H1 (cell line): ENCODE results near the gene SCAMP5. TPM values are rescaled to one million over a fixed set of nuclear protein-coding genes. Genes with fewer than 3 reads are reported as not detected.

Source experiments
- CTCF ChIA-PET: fragments of 300-600 bp; sonication (Branson Sonifier 250); formaldehyde crosslinking; loops from one replicate; lab custom pipeline; 2021; ENCODE audit not compliant: partially characterized antibody; lab: Charles Lee
- POLR2A ChIA-PET: fragments of 300-600 bp; sonication (Branson Sonifier 250); formaldehyde crosslinking; loops from one replicate; lab custom pipeline; 2021; ENCODE audit warnings: inconsistent platforms; ENCODE audit not compliant: partially characterized antibody; lab: Charles Lee
- DNase-seq, 2 experiments: peaks; one replicate each; pipeline versions ENCODE4 v3.0.0 to v3.0.0-alpha.2; 2010 to 2022; ENCODE audit warnings: low spot score in 2 of 2, low read depth in 1 of 2, mixed read lengths in 1 of 2
- FAIRE-seq: peaks from 2 replicates; lab custom pipeline; 2011; peaks lifted over from hg19 to GRCh38; lab: Jason Lieb, UNC
- H2AFZ ChIP-seq: 2 replicates; pipeline ENCODE4 v1.8.1; 2012; ENCODE audit warnings: low read length, inconsistent platforms
- H2AK5ac ChIP-seq: 2 replicates; pipeline ENCODE4 v1.6.1; 2013; ENCODE audit warnings: low read depth, low read length
- H2BK120ac ChIP-seq: replicated peaks from 2 replicates; pipeline ENCODE3; 2013; ENCODE audit warnings: low read depth, low read length, inconsistent platforms
- H2BK12ac ChIP-seq: 2 replicates; pipeline ENCODE4 v1.6.1; 2013; ENCODE audit warnings: low read depth, low read length
- H2BK15ac ChIP-seq: 2 replicates; pipeline ENCODE4 v1.6.1; 2013; ENCODE audit warnings: low read length
- H2BK20ac ChIP-seq: 2 replicates; pipeline ENCODE4 v1.6.1; 2013; ENCODE audit warnings: low read length
- H2BK5ac ChIP-seq: 2 replicates; pipeline ENCODE4 v1.6.1; 2013; ENCODE audit warnings: low read depth, low read length
- H3K14ac ChIP-seq: 2 replicates; pipeline ENCODE4 v1.6.1; 2013; ENCODE audit warnings: inconsistent platforms; ENCODE audit not compliant: insufficient read length
- H3K18ac ChIP-seq: 2 replicates; pipeline ENCODE4 v1.6.1; 2013; ENCODE audit warnings: low read length; ENCODE audit errors: extremely low read depth
- H3K23ac ChIP-seq: 2 replicates; pipeline ENCODE4 v1.6.1; 2013; ENCODE audit warnings: inconsistent platforms; ENCODE audit not compliant: insufficient read length
- H3K23me2 ChIP-seq: 2 replicates; pipeline ENCODE4 v1.6.1; 2013; ENCODE audit warnings: low read depth, low read length
- H3K27ac ChIP-seq: 2 replicates; pipeline ENCODE4 v1.6.1; 2011; ENCODE audit warnings: low read depth, low read length, inconsistent platforms
- H3K27me3 ChIP-seq, 4 experiments: replicated peaks in 1 of 4; 1 replicate in 1 of 4; 2 replicates in 3 of 4; pipeline versions ENCODE4 v1.6.1 to v1.8.1; 2011 to 2013; ENCODE audit warnings: low read length in 3 of 4, mild to moderate bottlenecking in 3 of 4, inconsistent platforms in 2 of 4, mixed read lengths in 2 of 4, moderate library complexity in 1 of 4; ENCODE audit not compliant: control insufficient read depth in 3 of 4, insufficient read depth in 3 of 4; ENCODE audit errors: extremely low read depth in 1 of 4
- H3K36me3 ChIP-seq, 4 experiments: 2 replicates each; pipeline versions ENCODE4 v1.6.1 to v1.8.1; 2011 to 2013; ENCODE audit warnings: mild to moderate bottlenecking in 4 of 4, low read length in 3 of 4, moderate library complexity in 2 of 4, control low read depth in 1 of 4, inconsistent platforms in 1 of 4; ENCODE audit not compliant: insufficient read depth in 4 of 4, control insufficient read depth in 2 of 4
- H3K4ac ChIP-seq: replicated peaks from 2 replicates; pipeline ENCODE3; 2013; ENCODE audit warnings: low read length, low read depth, mixed read lengths, inconsistent platforms; ENCODE audit not compliant: insufficient read length
- H3K4me1 ChIP-seq, 4 experiments: replicated peaks in 1 of 4; 1 replicate in 1 of 4; 2 replicates in 3 of 4; pipeline versions ENCODE4 v1.6.1 to v1.8.1; 2011 to 2013; ENCODE audit warnings: low read length in 3 of 4, inconsistent platforms in 2 of 4, mixed read lengths in 1 of 4; ENCODE audit not compliant: insufficient read depth in 4 of 4, control insufficient read depth in 3 of 4
- H3K4me2 ChIP-seq, 2 experiments: 2 replicates each; pipeline versions ENCODE4 v1.6.1 to v1.8.1; 2011 to 2013; ENCODE audit warnings: low read depth in 2 of 2, low read length in 2 of 2, control low read depth in 1 of 2, inconsistent platforms in 1 of 2, mild to moderate bottlenecking in 1 of 2; ENCODE audit not compliant: insufficient read depth in 1 of 2
- H3K4me3 ChIP-seq, 4 experiments: fragments of 200-600, 300-600 bp in 1 of 4; sonication (generic), shearing (Covaris generic), sonication (Bioruptor Twin) in 1 of 4; 2 replicates each; pipeline versions ENCODE4 v1.5.1 to v1.8.1; 2011 to 2016; ENCODE audit warnings: low read length in 4 of 4, low read depth in 3 of 4, control low read depth in 2 of 4, inconsistent platforms in 2 of 4, mild to moderate bottlenecking in 2 of 4, mixed read lengths in 1 of 4, moderate library complexity in 1 of 4; ENCODE audit not compliant: insufficient read depth in 2 of 4; ENCODE audit errors: extremely low read depth in 1 of 4
- H3K56ac ChIP-seq: replicated peaks from 2 replicates; pipeline ENCODE3; 2013; ENCODE audit warnings: low read depth, mild to moderate bottlenecking, mixed read lengths, low read length, inconsistent platforms; ENCODE audit not compliant: insufficient read length
- H3K79me1 ChIP-seq: 2 replicates; pipeline ENCODE4 v1.6.1; 2013; ENCODE audit warnings: low read depth, low read length, control low read depth
- H3K79me2 ChIP-seq, 2 experiments: 2 replicates each; pipeline versions ENCODE4 v1.6.1 to v1.8.1; 2012 to 2013; ENCODE audit warnings: low read length in 2 of 2, mild to moderate bottlenecking in 2 of 2, inconsistent platforms in 1 of 2; ENCODE audit not compliant: insufficient read depth in 2 of 2, control insufficient read depth in 1 of 2
- H3K9ac ChIP-seq, 4 experiments: replicated peaks in 1 of 4; 1 replicate in 1 of 4; 2 replicates in 3 of 4; pipeline versions ENCODE4 v1.6.1 to v1.8.1; 2011 to 2013; ENCODE audit warnings: low read depth in 3 of 4, low read length in 3 of 4, control low read depth in 2 of 4, mild to moderate bottlenecking in 2 of 4, moderate library complexity in 2 of 4, inconsistent platforms in 1 of 4; ENCODE audit errors: extremely low read depth in 1 of 4
- H3K9me3 ChIP-seq, 2 experiments: 2 replicates each; pipeline versions ENCODE4 v1.6.1 to v1.8.1; 2012 to 2013; ENCODE audit warnings: mild to moderate bottlenecking in 2 of 2, moderate library complexity in 2 of 2, control low read depth in 1 of 2, inconsistent platforms in 1 of 2, low read depth in 1 of 2, low read length in 1 of 2, mixed read lengths in 1 of 2; ENCODE audit not compliant: insufficient read depth in 2 of 2
- H4K20me1 ChIP-seq, 2 experiments: replicated peaks in 1 of 2; 2 replicates each; pipeline versions ENCODE3 to v1.8.1; 2011 to 2013; ENCODE audit warnings: inconsistent platforms in 2 of 2, low read length in 2 of 2, mild to moderate bottlenecking in 1 of 2; ENCODE audit not compliant: insufficient read depth in 2 of 2, control insufficient read depth in 1 of 2
- H4K5ac ChIP-seq: 2 replicates; pipeline ENCODE4 v1.6.1; 2013; ENCODE audit warnings: low read length, low read depth, mixed read lengths, inconsistent platforms; ENCODE audit not compliant: insufficient read length
- H4K8ac ChIP-seq: 2 replicates; pipeline ENCODE4 v1.8.0; 2013; ENCODE audit warnings: mild to moderate bottlenecking, moderate library complexity, low read length, inconsistent platforms; ENCODE audit not compliant: insufficient read depth; ENCODE audit errors: extremely low read depth
- H4K91ac ChIP-seq: replicated peaks from 2 replicates; pipeline ENCODE3; 2013; ENCODE audit warnings: low read length, mixed read lengths, inconsistent platforms; ENCODE audit not compliant: insufficient read length
- ASH2L ChIP-seq: fragments of 200-600, 300-600 bp; sonication (generic); IDR thresholded peaks from one replicate; pipeline ENCODE4 v1.7.1; 2017; ENCODE audit warnings: low read length
- CBX8 ChIP-seq: fragments of 300-800, 300-1000 bp; sonication (generic); IDR thresholded peaks from 2 replicates; pipeline ENCODE4 v1.7.1; 2016; ENCODE audit warnings: low read depth, low read length, borderline replicate concordance
- CHD1 ChIP-seq: IDR thresholded peaks from 2 replicates; pipeline ENCODE4 v1.6.1; 2012; ENCODE audit warnings: low read depth, low read length, improper control_type of control experiment
- CHD2 ChIP-seq: IDR thresholded peaks from 2 replicates; pipeline ENCODE4 v1.6.1; 2012; ENCODE audit warnings: low read length, improper control_type of control experiment
- GABPA ChIP-seq: IDR thresholded peaks from 2 replicates; pipeline ENCODE4 v1.6.1; 2011; ENCODE audit warnings: mild to moderate bottlenecking, low read length, moderate library complexity, borderline replicate concordance; ENCODE audit not compliant: insufficient read depth
- HDAC2 ChIP-seq, 2 experiments: fragments of 300-600 bp in 1 of 2; sonication (generic) in 1 of 2; IDR thresholded peaks; 2 replicates each; pipeline ENCODE4 v1.6.1; 2011 to 2012; ENCODE audit warnings: low read depth in 2 of 2, low read length in 2 of 2, mild to moderate bottlenecking in 2 of 2, moderate library complexity in 2 of 2, borderline replicate concordance in 1 of 2, inconsistent platforms in 1 of 2
- KDM1A ChIP-seq: fragments of 200-600, 300-600 bp; sonication (generic); IDR thresholded peaks from 2 replicates; pipeline ENCODE4 v1.7.1; 2016; ENCODE audit warnings: mild to moderate bottlenecking, low read length, borderline replicate concordance
- NANOG ChIP-seq: IDR thresholded peaks from 2 replicates; pipeline ENCODE4 v1.6.1; 2011; ENCODE audit warnings: low read length, low read depth, mild to moderate bottlenecking, inconsistent platforms; ENCODE audit not compliant: insufficient read depth, poor library complexity, severe bottlenecking
- RAD21 ChIP-seq, 2 experiments: IDR thresholded peaks in 1 of 2; conservative IDR thresholded peaks in 1 of 2; 2 replicates each; pipeline ENCODE4 v1.6.1; 2011; ENCODE audit warnings: low read depth in 2 of 2, low read length in 2 of 2, improper control_type of control experiment in 1 of 2, inconsistent platforms in 1 of 2, mild to moderate bottlenecking in 1 of 2, moderate library complexity in 1 of 2
- SIRT6 ChIP-seq: IDR thresholded peaks from one replicate; pipeline ENCODE4 v1.7.1; 2012; ENCODE audit warnings: low read length, inconsistent platforms
- SP2 ChIP-seq: IDR thresholded peaks from 2 replicates; pipeline ENCODE4 v1.6.1; 2012; ENCODE audit warnings: mild to moderate bottlenecking, low read length, inconsistent platforms
- SP4 ChIP-seq: IDR thresholded peaks from 2 replicates; pipeline ENCODE4 v1.6.1; 2012; ENCODE audit warnings: low read length, inconsistent platforms
- TAF1 ChIP-seq: IDR thresholded peaks from 2 replicates; pipeline ENCODE4 v1.6.1; 2011; ENCODE audit warnings: mild to moderate bottlenecking, low read depth, low read length
- TBP ChIP-seq: IDR thresholded peaks from 2 replicates; pipeline ENCODE4 v1.6.1; 2011; ENCODE audit warnings: low read depth, low read length, improper control_type of control experiment
- YY1 ChIP-seq: IDR thresholded peaks from 2 replicates; pipeline ENCODE4 v1.6.1; 2011; ENCODE audit warnings: low read depth, mild to moderate bottlenecking, low read length
- polyA plus RNA-seq, 7 experiments: library from polyadenylated mRNA; depleted of rRNA in 3 of 7; stranded (reverse) in 5 of 7; unstranded in 2 of 7; fragments of >200 nt in 5 of 7; fragments of 200-250 nt in 2 of 7; gene quantifications; 1 replicate in 5 of 7; 2 replicates in 1 of 7; 4 replicates in 1 of 7; pipeline versions ENCODE4 v1.2.1 to v1.2.3, GENCODE V29; 2011 to 2013; ENCODE audit warnings: missing spikeins in 2 of 7, mixed read lengths in 2 of 7
- total RNA-seq: library from RNA; stranded (reverse); fragmentation: NEBNext Ultra II Directional; extraction: Animal tissue kit (Norgen Biotek cat#: 25700); gene quantifications from 2 replicates; pipeline ENCODE4 v1.2.1, GENCODE V29; 2021

SCAMP5 gene
- total and polyA plus RNA-seq, 2 of the 8 experiments (the other 6 are each of a cell fraction or from before 2014, with no cell fraction given), result 55.4 to 94.7 TPM

DNA sequence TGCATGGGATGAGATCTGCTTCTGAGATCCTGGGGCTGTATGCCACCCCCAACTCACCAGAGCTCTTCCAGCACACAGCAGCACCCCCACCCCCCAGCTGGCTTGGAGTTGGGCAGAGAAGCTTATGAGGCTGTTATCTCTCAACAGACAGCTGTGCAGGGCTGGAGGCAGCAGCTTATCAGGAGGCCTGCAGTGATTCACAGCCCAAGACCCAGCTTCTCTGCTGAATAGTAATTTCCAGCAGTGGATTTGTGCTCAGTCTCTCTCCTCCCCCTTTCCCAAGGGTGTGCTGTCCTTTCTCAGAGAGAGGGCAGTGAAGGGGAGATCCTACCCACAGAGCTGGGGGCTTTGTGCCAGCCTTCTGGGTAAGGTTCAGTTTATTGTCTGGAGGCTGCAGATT is 40.8 kb upstream of the SCAMP5 start:
- no peaks in the 10 kb centered on the region for H3K36me3 ChIP-seq
- no peak overlapping the region for H3K9ac ChIP-seq
- peaks cover 36% of the 10 kb centered on the region for H3K23me2 ChIP-seq
- POLR2A ChIA-PET, result interaction anchor here (0.9 to 2.5 kb wide), 6 partner anchors 10 to 112 kb away, joined by 3 to 9 read pairs (median 4); partner anchors contain the start of genes FAM219B and ULK3
- no peak overlapping the region for H2AK5ac ChIP-seq
- H3K4me3 ChIP-seq, result peak overlapping the region in 3 of 4 experiments; percentile 41 to 73 (median 65); a peak in 3 of 8 replicates
- no peak for DNase-seq
- no peak overlapping the region for H3K56ac ChIP-seq
- H3K9me3 ChIP-seq, result no peaks in the 10 kb centered on the region
- H2BK12ac ChIP-seq, result no peak overlapping the region
- H3K4ac ChIP-seq, result no peak overlapping the region
- no peak overlapping the region for H3K18ac ChIP-seq
- no peak overlapping the region for H4K5ac ChIP-seq
- H3K79me2 ChIP-seq, result peaks cover 0 to 19% of the 10 kb centered on the region in 2 experiments; a peak in 2 of 4 replicates
- no peak overlapping the region for H2BK5ac ChIP-seq
- peaks cover 0 to 4% of the 10 kb centered on the region in 2 experiments for H4K20me1 ChIP-seq
- H3K4me2 ChIP-seq, result peak overlapping the region; percentile 95 to 98
- no peak overlapping the region for H4K8ac ChIP-seq
- H3K27ac ChIP-seq, result no peak overlapping the region
- no peak overlapping the region for H2BK120ac ChIP-seq
- CTCF ChIA-PET, result interaction anchor here (0.9 to 2.7 kb wide), 14 partner anchors 13 to 228 kb away, joined by 3 to 10 read pairs (median 4); partner anchors contain the start of genes CYP1A1 and SCAMP5
- H2AFZ ChIP-seq, result no peak overlapping the region
- FAIRE-seq, result no peak
- no peak overlapping the region for H4K91ac ChIP-seq
- H3K79me1 ChIP-seq, result 0 out of 2 replicates have a peak, but pooled peaks cover 2% of the 10 kb centered on the region
- H2BK20ac ChIP-seq, result no peak overlapping the region
- H2BK15ac ChIP-seq, result peak overlapping the region; percentile 61; the same call in 1 of the 2 replicates
- no peak overlapping the region for H3K14ac ChIP-seq
- H3K4me1 ChIP-seq, result peaks cover 3 to 30% (median 17%) of the 10 kb centered on the region in 4 experiments
- H3K23ac ChIP-seq, result no peak overlapping the region
- H3K27me3 ChIP-seq, result peaks cover 5 to 33% (median 31%) of the 10 kb centered on the region in 4 experiments
- TF ChIP-seq SP4, result no peak
- TF ChIP-seq TAF1, result no peak
- no peak for TF ChIP-seq CHD2
- no peak for TF ChIP-seq ASH2L
- no peak for TF ChIP-seq YY1
- TF ChIP-seq SP2, result no peak
- no peak for TF ChIP-seq CHD1
- no peak for TF ChIP-seq SIRT6
- no peak for TF ChIP-seq KDM1A
- TF ChIP-seq TBP, result no peak
- no peak for TF ChIP-seq NANOG
- TF ChIP-seq HDAC2 (IDR thresholded peaks at IDR 0.05; ENCODE audit: borderline replicate concordance in 1 of 2, low read depth in 2 of 2, low read length in 2 of 2), result no peak
- no peak for TF ChIP-seq CBX8
- no peak for TF ChIP-seq RAD21 (IDR thresholded peaks at IDR 0.05 in 1 of 2, conservative IDR thresholded peaks at IDR 0.05 in 1 of 2; ENCODE audit: low read depth in 2 of 2, low read length in 2 of 2)
- no peak for TF ChIP-seq GABPA
